WI38 (cell line): Measurements from ENCODE around the gene DDX51.

Source experiments
- H3K4me3 ChIP-seq: 2 replicates; pipeline ENCODE4 v1.5.1; 2011; ENCODE audit warnings: low read depth, mild to moderate bottlenecking, control low read depth, low read length
- CTCF ChIP-seq: IDR thresholded peaks from 2 replicates; pipeline ENCODE4 v1.5.1; 2012; ENCODE audit warnings: low read depth, mild to moderate bottlenecking, control low read depth, low read length

The DDX51 gene

GRCh38 chr12:132102297-132102696 lies 41.8 kb downstream of the DDX51 start:
- no peak overlapping the region for H3K4me3 ChIP-seq
- TF ChIP-seq CTCF, result no peak

- H3K4me3 ChIP-seq, result no peak overlapping the region
- no peak for TF ChIP-seq CTCF
Measured at GRCh38 chr12:132100306-132101065, 43.6 kb downstream of the DDX51 start.

GRCh38 chr12:132099739-132100138 lies 44.4 kb downstream of the DDX51 start:
- no peak overlapping the region for H3K4me3 ChIP-seq
- no peak for TF ChIP-seq CTCF

- TF ChIP-seq CTCF, result no peak
- no peak overlapping the region for H3K4me3 ChIP-seq
Measured at GRCh38 chr12:132095520-132096409, 48.4 kb downstream of the DDX51 start.

- TF ChIP-seq CTCF, result no peak
- H3K4me3 ChIP-seq, result no peak overlapping the region
Measured at GRCh38 chr12:132094269-132094891, 49.7 kb downstream of the DDX51 start.

GRCh38 chr12:132089407-132089910 lies 54.7 kb downstream of the DDX51 start:
- H3K4me3 ChIP-seq, result no peak overlapping the region
- no peak for TF ChIP-seq CTCF
